Mesodermal cell (in vitro differentiated cells): ENCODE results near the gene SPNS3.

ENCODE experiments used
- H3K27ac ChIP-seq: 2 replicates; pipeline ENCODE4 v1.7.0; 2013; ENCODE audit warnings: mild to moderate bottlenecking, low read depth, low read length, moderate library complexity; ENCODE audit not compliant: severe bottlenecking
- H3K36me3 ChIP-seq: 2 replicates; pipeline ENCODE4 v1.7.1; 2013; ENCODE audit warnings: mild to moderate bottlenecking, low read length, moderate library complexity; ENCODE audit not compliant: control insufficient read depth, insufficient read depth
- H3K4me1 ChIP-seq: one replicate; pipeline ENCODE4 v1.7.1; 2013; ENCODE audit warnings: mild to moderate bottlenecking, low read length; ENCODE audit not compliant: insufficient read depth, control insufficient read depth, poor library complexity, severe bottlenecking
- H3K4me3 ChIP-seq: 2 replicates; pipeline ENCODE4 v1.7.0; 2013; ENCODE audit warnings: low read length, control low read depth, mild to moderate bottlenecking; ENCODE audit not compliant: insufficient read depth, poor library complexity, severe bottlenecking; ENCODE audit errors: extremely low read depth
- H3K9me3 ChIP-seq: 2 replicates; pipeline ENCODE4 v1.7.1; 2013; ENCODE audit warnings: mild to moderate bottlenecking, low read length, moderate library complexity; ENCODE audit not compliant: control insufficient read depth
- WGBS, 2 experiments: methylation state at CpG; one replicate each; pipeline ENCODE4 v1.1.5; 2013; ENCODE audit warnings: missing lambda C conversion rate in 2 of 2; ENCODE audit not compliant: insufficient coverage in 2 of 2; 5-methylcytosine and 5-hydroxymethylcytosine counted together

The SPNS3 gene

GRCh38 chr17:4511199-4511932 lies 77.6 kb downstream of the SPNS3 start:
- H3K27ac ChIP-seq: no peak overlapping the region
- no peak overlapping the region for H3K4me3 ChIP-seq
- WGBS, 2 experiments: 89 to 93% methylated on average over 10 of the region's 10 CpGs
- no peaks in the 10 kb centered on the region for H3K4me1 ChIP-seq
- no peaks in the 10 kb centered on the region for H3K9me3 ChIP-seq
- no peaks in the 10 kb centered on the region for H3K36me3 ChIP-seq

- Histone ChIP-seq H3K4me3 (no peak overlapping the region), H3K4me1 (no peaks in the 10 kb centered on the region), H3K9me3 (no peaks in the 10 kb centered on the region), H3K36me3 (no peaks in the 10 kb centered on the region), H3K27ac (no peak overlapping the region)
- 92 to 95% methylated on average over 28 to 29 of the region's 31 CpGs for WGBS, 2 experiments
Observed at GRCh38 chr17:4512156-4513112, 78.7 kb downstream of the SPNS3 start.

- no peak overlapping the region for H3K4me3 ChIP-seq
- no peaks in the 10 kb centered on the region for H3K36me3 ChIP-seq
- 92 to 93% methylated on average over 24 of the region's 24 CpGs for WGBS, 2 experiments
- no peaks in the 10 kb centered on the region for H3K4me1 ChIP-seq
- no peaks in the 10 kb centered on the region for H3K9me3 ChIP-seq
- no peak overlapping the region for H3K27ac ChIP-seq
Observed at GRCh38 chr17:4513113-4514032, 79.6 kb downstream of the SPNS3 start.

- Histone ChIP-seq H3K36me3 (no peaks in the 10 kb centered on the region), H3K4me3 (no peak overlapping the region), H3K27ac (no peak overlapping the region), H3K4me1 (no peaks in the 10 kb centered on the region), H3K9me3 (no peaks in the 10 kb centered on the region)
- WGBS, 2 experiments: 94% methylated on average over 4 to 5 of the region's 7 CpGs
Observed at GRCh38 chr17:4514206-4514605, 80.5 kb downstream of the SPNS3 start.

- WGBS, 2 experiments: 83 to 95% methylated on average over 6 to 8 of the region's 11 CpGs
- H3K9me3 ChIP-seq: no peaks in the 10 kb centered on the region
- no peak overlapping the region for H3K27ac ChIP-seq
- no peaks in the 10 kb centered on the region for H3K4me1 ChIP-seq
- no peak overlapping the region for H3K4me3 ChIP-seq
- no peaks in the 10 kb centered on the region for H3K36me3 ChIP-seq
Observed at GRCh38 chr17:4514779-4515178, 81.0 kb downstream of the SPNS3 start.

GRCh38 chr17:4515501-4515900 lies 81.8 kb downstream of the SPNS3 start:
- WGBS, 2 experiments: 93 to 97% methylated on average over 4 to 5 of the region's 5 CpGs
- no peaks in the 10 kb centered on the region for H3K9me3 ChIP-seq
- no peak overlapping the region for H3K27ac ChIP-seq
- no peaks in the 10 kb centered on the region for H3K4me1 ChIP-seq
- no peaks in the 10 kb centered on the region for H3K36me3 ChIP-seq
- no peak overlapping the region for H3K4me3 ChIP-seq

- Histone ChIP-seq H3K9me3 (no peaks in the 10 kb centered on the region), H3K36me3 (no peaks in the 10 kb centered on the region), H3K27ac (no peak overlapping the region), H3K4me3 (no peak overlapping the region), H3K4me1 (no peaks in the 10 kb centered on the region)
- 92 to 95% methylated on average over 4 to 11 of the region's 11 CpGs for WGBS, 2 experiments
Observed at GRCh38 chr17:4516735-4517134, 83.0 kb downstream of the SPNS3 start.

- Histone ChIP-seq H3K36me3 (no peaks in the 10 kb centered on the region), H3K4me3 (no peak overlapping the region), H3K4me1 (no peaks in the 10 kb centered on the region), H3K9me3 (no peaks in the 10 kb centered on the region), H3K27ac (no peak overlapping the region)
- 96 to 97% methylated on average over 6 to 7 of the region's 10 CpGs for WGBS, 2 experiments
Observed at GRCh38 chr17:4518901-4519300, 85.2 kb downstream of the SPNS3 start.

GRCh38 chr17:4519361-4519788 lies 85.6 kb downstream of the SPNS3 start:
- WGBS, 2 experiments: 71% methylated on average over 8 to 13 of the region's 14 CpGs
- Histone ChIP-seq H3K9me3 (no peaks in the 10 kb centered on the region), H3K4me3 (no peak overlapping the region), H3K4me1 (no peaks in the 10 kb centered on the region), H3K27ac (no peak overlapping the region), H3K36me3 (no peaks in the 10 kb centered on the region)
